SK-N-SH (cell line): Measurements from ENCODE around the gene ZNF24.

ENCODE experiments used
- CTCF ChIP-seq: fragments of 200-600 bp; sonication (generic); IDR thresholded peaks from 2 replicates; pipeline ENCODE4 v1.6.1; 2017; ENCODE audit warnings: antibody characterized with exemption, mild to moderate bottlenecking, moderate library complexity
- EP300 ChIP-seq, 2 experiments: IDR thresholded peaks; 2 replicates each; pipeline versions ENCODE4 v1.4.0 to v1.6.1; 2012; ENCODE audit warnings: borderline replicate concordance in 1 of 2, low read depth in 1 of 2, low read length in 1 of 2
- FOXM1 ChIP-seq: IDR thresholded peaks from 2 replicates; pipeline ENCODE4 v1.4.0; 2012; ENCODE audit warnings: low read depth, mild to moderate bottlenecking
- GABPA ChIP-seq: IDR thresholded peaks from 2 replicates; pipeline ENCODE4 v1.4.0; 2012; ENCODE audit warnings: low read depth, mild to moderate bottlenecking
- MXI1 ChIP-seq: IDR thresholded peaks from 2 replicates; pipeline ENCODE4 v1.6.1; 2012; ENCODE audit warnings: mild to moderate bottlenecking, low read depth, low read length, improper control_type of control experiment
- NFIC ChIP-seq: IDR thresholded peaks from 2 replicates; pipeline ENCODE4 v1.4.0; 2012; ENCODE audit warnings: borderline replicate concordance
- RAD21 ChIP-seq: IDR thresholded peaks from 2 replicates; pipeline ENCODE4 v1.6.1; 2012; ENCODE audit warnings: mild to moderate bottlenecking, low read length
- RCOR1 ChIP-seq: fragments of 150-350 bp; IDR thresholded peaks from 2 replicates; pipeline ENCODE4 v1.6.1; 2017; ENCODE audit warnings: antibody characterized with exemption, low read length
- SIN3A ChIP-seq: IDR thresholded peaks from 2 replicates; pipeline ENCODE4 v1.6.1; 2012; ENCODE audit warnings: low read depth, mild to moderate bottlenecking, low read length, moderate library complexity, borderline replicate concordance
- TAF1 ChIP-seq: IDR thresholded peaks from 2 replicates; pipeline ENCODE4 v1.6.1; 2012; ENCODE audit warnings: low read depth, mild to moderate bottlenecking, low read length, moderate library complexity, borderline replicate concordance
- YY1 ChIP-seq: IDR thresholded peaks from 2 replicates; pipeline ENCODE4 v1.4.0; 2012; ENCODE audit warnings: low read depth, mild to moderate bottlenecking
- ZBTB33 ChIP-seq: IDR thresholded peaks from 2 replicates; pipeline ENCODE4 v1.4.0; 2012; ENCODE audit warnings: low read depth, borderline replicate concordance
- TF ChIP-seq, protein P1 (sequence below): fragments of 150-350 bp; IDR thresholded peaks from 2 replicates; pipeline ENCODE4 v1.6.1; 2017; ENCODE audit warnings: antibody characterized with exemption, low read length, low read depth, borderline replicate concordance

DNA sequence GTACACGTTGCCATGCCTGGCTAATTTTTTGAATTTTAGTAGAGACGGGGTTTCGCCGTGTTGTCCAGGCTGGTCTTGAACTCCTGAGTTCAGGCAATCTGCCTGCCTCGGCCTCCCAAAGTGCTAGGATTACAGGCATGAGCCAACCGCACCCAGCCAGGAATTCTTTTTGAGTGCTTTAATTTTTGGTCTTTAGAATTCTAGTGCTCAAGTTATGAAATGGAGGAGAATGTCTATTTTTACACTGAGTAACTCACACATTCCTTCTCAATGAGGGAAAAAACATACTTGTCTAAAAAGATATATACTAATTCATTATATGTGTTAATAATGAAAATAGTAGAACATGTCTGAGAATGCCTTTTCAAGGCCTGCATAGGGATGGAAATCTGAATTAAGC lies 24.4 kb upstream of the ZNF24 start:
- TF ChIP-seq CTCF (no peak), MXI1 (no peak), TAF1 (no peak), RCOR1 (no peak), YY1 (no peak), ZBTB33 (no peak), EP300 (IDR thresholded peaks at IDR 0.05; ENCODE audit: borderline replicate concordance in 1 of 2, low read depth in 1 of 2, low read length in 1 of 2) (no peak), NFIC (no peak), FOXM1 (no peak), RAD21 (no peak), GABPA (no peak), SIN3A (no peak)
- TF ChIP-seq, protein P1, sequence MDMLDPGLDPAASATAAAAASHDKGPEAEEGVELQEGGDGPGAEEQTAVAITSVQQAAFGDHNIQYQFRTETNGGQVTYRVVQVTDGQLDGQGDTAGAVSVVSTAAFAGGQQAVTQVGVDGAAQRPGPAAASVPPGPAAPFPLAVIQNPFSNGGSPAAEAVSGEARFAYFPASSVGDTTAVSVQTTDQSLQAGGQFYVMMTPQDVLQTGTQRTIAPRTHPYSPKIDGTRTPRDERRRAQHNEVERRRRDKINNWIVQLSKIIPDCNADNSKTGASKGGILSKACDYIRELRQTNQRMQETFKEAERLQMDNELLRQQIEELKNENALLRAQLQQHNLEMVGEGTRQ, result no peak
